KBM-7 (cell line): ENCODE data around the gene FAM180B.

Source experiments
- DNase-seq: peaks from one replicate; pipeline ENCODE4 v3.0.0-alpha.2; 2015
- in situ Hi-C: fragments of 300-500 bp; cut with MboI; formaldehyde crosslinking; loops from 2 replicates; pipeline ENCODE4 v1.14.3; 2020; ENCODE audit warnings: low sequenced_read_pairs, low pct_unique_long_range_greater_than_20kb, mixed read lengths

Gene FAM180B

GRCh38 chr11:47565340-47566148, 20.9 kb upstream of the FAM180B start, which contains the start of gene PTPMT1:
Gene PTPMT1 (plus strand): TSS chr11:47565599. CDS start chr11:47565623, 24 bp downstream.
- peak; percentile 67 for DNase-seq
- in situ Hi-C loops, result no loop called here

- peak; percentile 57 for DNase-seq
These were observed 20.3 kb upstream of the FAM180B start for GRCh38 chr11:47566149-47566698.

GRCh38 chr11:47569646-47570045, 16.8 kb upstream of the FAM180B start:
- in situ Hi-C loops, result no loop called here
- no peak for DNase-seq

More at GRCh38 chr11:47566149-47566698, 20.3 kb upstream of the FAM180B start:
- in situ Hi-C loops, result no loop called here

- in situ Hi-C loops, result no loop called here
- DNase-seq, result no peak
These were observed 15.7 kb upstream of the FAM180B start for GRCh38 chr11:47570651-47571356.

GRCh38 chr11:47571357-47571729, 15.1 kb upstream of the FAM180B start:
- in situ Hi-C loops, result no loop called here
- DNase-seq, result no peak

GRCh38 chr11:47571895-47572294, 14.6 kb upstream of the FAM180B start:
- no peak for DNase-seq

GRCh38 chr11:47572715-47573255, 13.7 kb upstream of the FAM180B start:
- DNase-seq, result no peak
- in situ Hi-C loops, result no loop called here

More at GRCh38 chr11:47571895-47572294, 14.6 kb upstream of the FAM180B start:
- in situ Hi-C loops, result no loop called here

GRCh38 chr11:47573321-47573720, 13.2 kb upstream of the FAM180B start:
- in situ Hi-C loops, result no loop called here
- DNase-seq, result no peak

- DNase-seq, result no peak
- in situ Hi-C loops, result no loop called here
These were observed 8.9 kb upstream of the FAM180B start for GRCh38 chr11:47577460-47578041.

- in situ Hi-C loops, result no loop called here
- peak; percentile 94 for DNase-seq
These were observed 7.7 kb upstream of the FAM180B start, which contains the start of the genes KBTBD4 and NDUFS3 for GRCh38 chr11:47578524-47579494. Gene KBTBD4 (minus strand): TSS chr11:47578970. CDS start chr11:47578951, 19 bp downstream. Gene NDUFS3 (plus strand): TSS chr11:47579074. CDS start chr11:47579092, 18 bp downstream.

- DNase-seq, result no peak
- in situ Hi-C loops, result no loop called here
These were observed 2.6 kb upstream of the FAM180B start for GRCh38 chr11:47583844-47584243.

GRCh38 chr11:47587039-47587716, 700 bp downstream of the FAM180B start:
- in situ Hi-C loops, result no loop called here
- DNase-seq, result no peak

- in situ Hi-C loops, result no loop called here
- DNase-seq, result peak; percentile 80
These were observed 1.3 kb downstream of the FAM180B start for GRCh38 chr11:47587723-47588326.

- in situ Hi-C loops, result no loop called here
- DNase-seq, result no peak
These were observed 2.6 kb downstream of the FAM180B start for GRCh38 chr11:47589118-47589517.

GRCh38 chr11:47589584-47589976, 3.1 kb downstream of the FAM180B start:
- no peak for DNase-seq
- in situ Hi-C loops, result no loop called here

- no peak for DNase-seq
- in situ Hi-C loops, result no loop called here
These were observed 3.7 kb downstream of the FAM180B start for GRCh38 chr11:47589977-47590861.
